ENCODE measurements around the gene MRPL46. TPM values are rescaled to one million over a fixed set of nuclear protein-coding genes. Genes with fewer than 3 reads are reported as not detected.

The MRPL46 gene
- total and polyA plus RNA-seq, 9 of the 15 experiments (the other 6 are each of a cell fraction or from before 2014, with no cell fraction given), result 41.2 to 72.2 (median 49.8) TPM

GRCh38 chr15:88506628-88507027, 39.4 kb upstream of the MRPL46 start (continued):
- TF ChIP-seq RBFOX2 (IDR thresholded peaks at IDR 0.05; ENCODE audit: low read depth, low read length), result no peak

DNA sequence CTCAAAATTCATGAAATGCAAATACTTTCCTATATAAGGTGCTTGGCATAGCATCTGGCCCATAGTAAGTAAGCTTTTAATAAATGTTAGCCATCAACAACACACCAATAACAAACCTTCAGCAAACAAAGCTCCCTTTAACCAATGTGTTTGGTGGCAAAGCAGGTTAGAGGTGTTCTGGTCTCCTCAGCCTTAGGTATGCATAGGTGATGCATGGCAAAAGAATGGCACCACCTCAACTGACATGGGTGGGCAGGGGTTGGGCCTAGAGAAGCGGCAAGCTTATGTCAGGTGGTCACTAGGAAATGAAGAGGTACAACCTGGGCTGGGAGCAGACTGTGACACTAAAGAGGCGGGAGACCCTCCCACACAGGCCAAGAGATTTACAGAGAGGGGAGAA, 38.5 kb upstream of the MRPL46 start:
- intact Hi-C loops (cut with micrococcal nuclease), result no loop called here
- FAIRE-seq (no peak), ATAC-seq (no peak), DNase-seq (ENCODE audit: extremely low read depth in 1 of 4, low spot score in 3 of 4) (no peak)
- Histone ChIP-seq H3K27me3 (ENCODE audit: control insufficient read depth in 2 of 2, insufficient read depth in 2 of 2, low read length in 2 of 2) (no peaks in the 10 kb centered on the region), H3K4me3 (no peak overlapping the region), H3K27ac (ENCODE audit: extremely low read depth, low read depth, low read length) (no peak overlapping the region), H4K20me1 (replicated peaks; ENCODE audit: control insufficient read depth, insufficient read depth, low read length) (no peaks in the 10 kb centered on the region), H3K9me1 (ENCODE audit: control insufficient read depth, insufficient read depth, low read length) (no peaks in the 10 kb centered on the region), H3K79me2 (ENCODE audit: control insufficient read depth, insufficient read depth, low read length) (no peaks in the 10 kb centered on the region), H3K36me3 (ENCODE audit: control insufficient read depth, insufficient read depth, low read length) (0 out of 3 replicates have a peak, but pooled peaks cover 2% of the 10 kb centered on the region), H3K4me1 (replicated peaks in 1 of 2; ENCODE audit: control insufficient read depth in 2 of 2, insufficient read depth in 2 of 2, low read length in 2 of 2) (no peaks in the 10 kb centered on the region), H2AFZ (ENCODE audit: low read depth, low read length) (no peak overlapping the region), H3K9ac (ENCODE audit: insufficient read depth in 1 of 2, low read depth in 2 of 2, low read length in 2 of 2) (no peak overlapping the region), H3K4me2 (ENCODE audit: insufficient read depth, low read length) (no peak overlapping the region), H3K9me3 (replicated peaks; ENCODE audit: control insufficient read depth, insufficient read depth, low read depth, low read length) (no peaks in the 10 kb centered on the region)
- BruUV-seq (replicated peaks), result no TSS peak
- CTCF ChIA-PET (ENCODE audit: low intra/inter-chr PET ratio), result no interaction called here
- WGBS (ENCODE audit: insufficient coverage, low coverage, missing lambda C conversion rate), result 80% methylated on average over 2 of the region's 2 CpGs
- in situ Hi-C loops (cut with MboI), result no loop called here
- POLR2A ChIA-PET, result interaction anchor here (1.1 kb wide), 1 partner anchor 13 kb away, joined by 3 read pairs; no protein-coding TSS in a partner anchor
- TF ChIP-seq THAP12 (CRISPR knock-in tag; IDR thresholded peaks at IDR 0.05) (no peak), BCOR (IDR thresholded peaks at IDR 0.05) (no peak), MAZ (CRISPR knock-in tag; conservative IDR thresholded peaks at IDR 0.05 in 1 of 2, IDR thresholded peaks at IDR 0.05 in 1 of 2) (no peak), RFX5 (IDR thresholded peaks at IDR 0.05; ENCODE audit: low read depth, low read length) (no peak), DMBX1 (CRISPR knock-in tag; IDR thresholded peaks at IDR 0.05; ENCODE audit: borderline replicate concordance) (no peak), ZNF146 (CRISPR knock-in tag; IDR thresholded peaks at IDR 0.05; ENCODE audit: unreplicated experiment) (no peak), RBBP5 (IDR thresholded peaks at IDR 0.05; ENCODE audit: borderline replicate concordance, insufficient read depth, low read length, poor library complexity, severe bottlenecking) (no peak), ZBTB8A (IDR thresholded peaks at IDR 0.05; ENCODE audit: partially characterized antibody) (no peak), SRF (CRISPR knock-in tag; IDR thresholded peaks at IDR 0.05) (no peak), SPI1 (IDR thresholded peaks at IDR 0.05; ENCODE audit: borderline replicate concordance, low read depth, low read length) (no peak)
- TF ChIP-seq, protein P1, sequence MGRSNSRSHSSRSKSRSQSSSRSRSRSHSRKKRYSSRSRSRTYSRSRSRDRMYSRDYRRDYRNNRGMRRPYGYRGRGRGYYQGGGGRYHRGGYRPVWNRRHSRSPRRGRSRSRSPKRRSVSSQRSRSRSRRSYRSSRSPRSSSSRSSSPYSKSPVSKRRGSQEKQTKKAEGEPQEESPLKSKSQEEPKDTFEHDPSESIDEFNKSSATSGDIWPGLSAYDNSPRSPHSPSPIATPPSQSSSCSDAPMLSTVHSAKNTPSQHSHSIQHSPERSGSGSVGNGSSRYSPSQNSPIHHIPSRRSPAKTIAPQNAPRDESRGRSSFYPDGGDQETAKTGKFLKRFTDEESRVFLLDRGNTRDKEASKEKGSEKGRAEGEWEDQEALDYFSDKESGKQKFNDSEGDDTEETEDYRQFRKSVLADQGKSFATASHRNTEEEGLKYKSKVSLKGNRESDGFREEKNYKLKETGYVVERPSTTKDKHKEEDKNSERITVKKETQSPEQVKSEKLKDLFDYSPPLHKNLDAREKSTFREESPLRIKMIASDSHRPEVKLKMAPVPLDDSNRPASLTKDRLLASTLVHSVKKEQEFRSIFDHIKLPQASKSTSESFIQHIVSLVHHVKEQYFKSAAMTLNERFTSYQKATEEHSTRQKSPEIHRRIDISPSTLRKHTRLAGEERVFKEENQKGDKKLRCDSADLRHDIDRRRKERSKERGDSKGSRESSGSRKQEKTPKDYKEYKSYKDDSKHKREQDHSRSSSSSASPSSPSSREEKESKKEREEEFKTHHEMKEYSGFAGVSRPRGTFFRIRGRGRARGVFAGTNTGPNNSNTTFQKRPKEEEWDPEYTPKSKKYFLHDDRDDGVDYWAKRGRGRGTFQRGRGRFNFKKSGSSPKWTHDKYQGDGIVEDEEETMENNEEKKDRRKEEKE (IDR thresholded peaks at IDR 0.05; ENCODE audit: borderline replicate concordance in 1 of 2, control insufficient read depth in 1 of 2, low read depth in 2 of 2, low read length in 1 of 2), result no peak
- TF ChIP-seq, protein P2, sequence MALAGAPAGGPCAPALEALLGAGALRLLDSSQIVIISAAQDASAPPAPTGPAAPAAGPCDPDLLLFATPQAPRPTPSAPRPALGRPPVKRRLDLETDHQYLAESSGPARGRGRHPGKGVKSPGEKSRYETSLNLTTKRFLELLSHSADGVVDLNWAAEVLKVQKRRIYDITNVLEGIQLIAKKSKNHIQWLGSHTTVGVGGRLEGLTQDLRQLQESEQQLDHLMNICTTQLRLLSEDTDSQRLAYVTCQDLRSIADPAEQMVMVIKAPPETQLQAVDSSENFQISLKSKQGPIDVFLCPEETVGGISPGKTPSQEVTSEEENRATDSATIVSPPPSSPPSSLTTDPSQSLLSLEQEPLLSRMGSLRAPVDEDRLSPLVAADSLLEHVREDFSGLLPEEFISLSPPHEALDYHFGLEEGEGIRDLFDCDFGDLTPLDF (CRISPR knock-in tag; IDR thresholded peaks at IDR 0.05), result no peak

All from K562 (cell line).